Measurements from ENCODE around the gene TAL2. TPM values are rescaled to one million over a fixed set of nuclear protein-coding genes. Genes with fewer than 3 reads are reported as not detected.

TAL2 gene
- total and polyA plus RNA-seq, 2 donors from 2014 or later = 0.98 TPM; not detected in 1

DNA sequence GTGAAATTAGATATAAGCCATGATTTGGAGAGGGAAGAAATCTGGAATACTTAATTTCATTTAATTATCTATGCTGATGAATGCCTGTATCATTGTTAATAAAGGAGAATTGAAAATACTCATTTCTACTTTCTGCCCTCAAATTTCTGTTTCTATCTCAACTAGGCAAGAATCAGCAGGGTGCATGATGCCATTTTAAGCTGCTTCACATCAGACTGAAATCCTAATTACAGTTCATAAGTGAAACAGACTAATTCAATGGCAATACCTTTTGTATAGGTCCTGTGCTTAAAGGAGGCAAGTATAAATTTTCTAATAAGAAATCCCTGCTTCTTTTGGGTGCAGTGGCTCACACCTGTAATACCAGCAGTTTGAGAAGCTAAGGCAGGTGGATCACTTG, 22.3 kb upstream of the TAL2 start:
- Histone ChIP-seq H3K9me3 (ENCODE audit: control insufficient read depth in 2 of 3, insufficient read depth in 1 of 3, low read length in 3 of 3) (peaks cover 0 to 5% (median 0%) of the 10 kb centered on the region in 3 donors), H3K4me1 (ENCODE audit: control insufficient read depth in 2 of 3, insufficient read depth in 2 of 3, low read depth in 1 of 3, low read length in 3 of 3) (no peaks in the 10 kb centered on the region), H3K27me3 (ENCODE audit: control insufficient read depth, insufficient read depth, low read length) (no peaks in the 10 kb centered on the region), H3K4me3 (ENCODE audit: low read length in 3 of 3) (no peak overlapping the region), H3K27ac (ENCODE audit: low read depth in 2 of 2, low read length in 2 of 2) (no peak overlapping the region), H3K9ac (ENCODE audit: low read length in 3 of 3) (no peak overlapping the region), H3K36me3 (ENCODE audit: control insufficient read depth in 2 of 3, insufficient read depth in 3 of 3, low read length in 3 of 3) (peaks cover 0 to under 1% (median 0%) of the 10 kb centered on the region in 3 donors)
- FAIRE-seq (no peak), DNase-seq (no peak)
- intact Hi-C loops (cut with DNase I) = no loop called here
- TF ChIP-seq, protein P1, sequence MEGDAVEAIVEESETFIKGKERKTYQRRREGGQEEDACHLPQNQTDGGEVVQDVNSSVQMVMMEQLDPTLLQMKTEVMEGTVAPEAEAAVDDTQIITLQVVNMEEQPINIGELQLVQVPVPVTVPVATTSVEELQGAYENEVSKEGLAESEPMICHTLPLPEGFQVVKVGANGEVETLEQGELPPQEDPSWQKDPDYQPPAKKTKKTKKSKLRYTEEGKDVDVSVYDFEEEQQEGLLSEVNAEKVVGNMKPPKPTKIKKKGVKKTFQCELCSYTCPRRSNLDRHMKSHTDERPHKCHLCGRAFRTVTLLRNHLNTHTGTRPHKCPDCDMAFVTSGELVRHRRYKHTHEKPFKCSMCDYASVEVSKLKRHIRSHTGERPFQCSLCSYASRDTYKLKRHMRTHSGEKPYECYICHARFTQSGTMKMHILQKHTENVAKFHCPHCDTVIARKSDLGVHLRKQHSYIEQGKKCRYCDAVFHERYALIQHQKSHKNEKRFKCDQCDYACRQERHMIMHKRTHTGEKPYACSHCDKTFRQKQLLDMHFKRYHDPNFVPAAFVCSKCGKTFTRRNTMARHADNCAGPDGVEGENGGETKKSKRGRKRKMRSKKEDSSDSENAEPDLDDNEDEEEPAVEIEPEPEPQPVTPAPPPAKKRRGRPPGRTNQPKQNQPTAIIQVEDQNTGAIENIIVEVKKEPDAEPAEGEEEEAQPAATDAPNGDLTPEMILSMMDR (IDR thresholded peaks at IDR 0.05; ENCODE audit: borderline replicate concordance, extremely low read depth, insufficient read depth) = no peak

DNA sequence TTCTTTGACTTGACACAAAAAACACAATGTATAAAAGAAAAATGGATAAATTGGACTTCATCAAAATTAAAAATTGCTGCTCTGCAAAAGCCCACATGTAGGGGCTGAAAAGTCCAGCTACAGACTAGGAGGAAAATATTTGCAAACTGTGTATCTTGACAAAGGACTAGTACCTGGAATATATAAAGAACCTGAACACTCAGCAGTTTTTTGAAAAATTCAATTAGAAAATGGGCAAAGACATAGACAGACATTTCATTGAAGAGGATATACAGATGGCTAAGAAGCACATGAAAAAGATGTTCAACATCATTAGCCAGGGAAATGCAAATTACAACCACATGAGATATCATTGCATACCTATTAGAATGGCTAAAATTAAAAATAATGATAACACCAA, 18.5 kb upstream of the TAL2 start:
- Histone ChIP-seq H3K4me1 (ENCODE audit: control insufficient read depth in 2 of 3, insufficient read depth in 2 of 3, low read depth in 1 of 3, low read length in 3 of 3) (no peaks in the 10 kb centered on the region), H3K36me3 (ENCODE audit: control insufficient read depth in 2 of 3, insufficient read depth in 3 of 3, low read length in 3 of 3) (no peaks in the 10 kb centered on the region), H3K27ac (ENCODE audit: low read depth in 2 of 2, low read length in 2 of 2) (no peak overlapping the region), H3K9ac (ENCODE audit: low read length in 3 of 3) (no peak overlapping the region), H3K4me3 (ENCODE audit: low read length in 3 of 3) (no peak overlapping the region), H3K27me3 (ENCODE audit: control insufficient read depth, insufficient read depth, low read length) (no peaks in the 10 kb centered on the region), H3K9me3 (ENCODE audit: control insufficient read depth in 2 of 3, insufficient read depth in 1 of 3, low read length in 3 of 3) (peaks cover 0 to 5% (median 0%) of the 10 kb centered on the region in 3 donors)
- DNase-seq (no peak), FAIRE-seq (no peak)
- TF ChIP-seq, protein P1 (IDR thresholded peaks at IDR 0.05; ENCODE audit: borderline replicate concordance, extremely low read depth, insufficient read depth) = no peak
- intact Hi-C loops (cut with DNase I) = no loop called here

DNA sequence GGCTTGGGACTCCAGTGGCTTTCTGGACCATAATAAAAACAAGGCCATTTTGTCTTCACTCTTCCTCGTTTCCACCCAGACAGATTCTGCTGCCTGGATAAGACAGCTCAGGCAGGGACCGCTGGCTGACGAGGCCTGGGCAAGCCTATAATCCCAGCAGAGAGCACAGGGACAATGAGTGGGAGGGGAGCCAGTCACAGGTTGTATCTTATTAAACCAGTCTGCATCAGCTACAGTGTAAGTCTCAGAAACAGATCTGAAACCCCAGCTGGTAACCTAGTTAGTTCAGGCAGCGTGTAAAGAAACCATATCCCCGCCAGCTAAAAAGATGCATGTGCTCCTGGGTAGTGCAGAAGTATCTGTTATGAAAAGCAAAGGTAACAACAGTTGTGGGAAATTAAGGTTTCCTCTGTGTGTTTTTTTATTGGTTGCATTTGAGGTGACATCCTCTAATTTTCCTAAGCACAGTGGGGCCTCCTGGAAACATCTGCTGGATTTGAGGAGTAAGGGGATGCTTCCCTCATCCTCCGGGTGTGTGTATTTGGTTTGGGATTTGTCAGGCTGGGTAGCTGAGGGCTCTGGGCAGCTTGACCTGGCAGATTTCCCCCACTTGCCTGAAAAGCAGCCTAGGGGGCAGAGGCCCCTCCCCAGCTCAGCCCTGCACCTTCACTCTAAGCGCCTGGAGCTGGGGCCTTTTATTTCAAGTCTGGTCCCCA, 15.2 kb upstream of the TAL2 start:
- Histone ChIP-seq H3K9me3 (ENCODE audit: control insufficient read depth in 2 of 3, insufficient read depth in 1 of 3, low read length in 3 of 3) (peaks cover 0 to 3% (median 0%) of the 10 kb centered on the region in 3 donors), H3K27ac (ENCODE audit: low read depth in 2 of 2, low read length in 2 of 2) (no peak overlapping the region), H3K36me3 (ENCODE audit: control insufficient read depth in 2 of 3, insufficient read depth in 3 of 3, low read length in 3 of 3) (no peaks in the 10 kb centered on the region), H3K4me3 (ENCODE audit: low read length in 3 of 3) (no peak overlapping the region), H3K9ac (ENCODE audit: low read length in 3 of 3) (no peak overlapping the region), H3K4me1 (ENCODE audit: control insufficient read depth in 2 of 3, insufficient read depth in 2 of 3, low read depth in 1 of 3, low read length in 3 of 3) (no peaks in the 10 kb centered on the region), H3K27me3 (ENCODE audit: control insufficient read depth, insufficient read depth, low read length) (no peaks in the 10 kb centered on the region)
- FAIRE-seq = no peak
- TF ChIP-seq, protein P1 (IDR thresholded peaks at IDR 0.05; ENCODE audit: borderline replicate concordance, extremely low read depth, insufficient read depth) = no peak
- no peak for DNase-seq
- intact Hi-C loops (cut with DNase I) = no loop called here

All from kidney (tissue), 14 donors.